ENCODE results near the gene FAAP20.

DNA sequence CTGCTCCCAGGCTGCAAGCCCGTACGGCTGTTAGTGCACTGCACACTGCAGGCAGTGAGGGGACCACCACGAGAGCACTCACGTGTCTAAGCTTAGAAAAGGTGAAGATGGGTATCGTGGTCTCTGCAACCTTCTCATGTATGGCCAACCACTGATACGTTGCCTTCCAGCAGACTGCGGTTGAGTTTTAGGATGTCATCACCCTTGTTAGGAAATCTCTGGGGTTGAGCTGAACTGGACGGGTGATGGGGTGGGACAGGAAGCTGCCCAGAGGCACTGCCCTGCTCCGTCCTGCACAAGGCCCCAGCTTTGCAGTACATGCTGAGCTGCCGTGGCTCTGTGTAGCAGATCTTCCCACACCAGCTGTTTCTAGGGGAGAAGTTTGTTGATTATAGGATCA is 43.3 kb downstream of the FAAP20 start:
- TF ChIP-seq CTCF (IDR thresholded peaks at IDR 0.05) = no peak
- no peak for TF ChIP-seq EZH2 (IDR thresholded peaks at IDR 0.05; ENCODE audit: borderline replicate concordance, insufficient read depth, low read depth, low read length, poor library complexity, severe bottlenecking)

Data from B cell (primary cell).